Stimulated activated CD8-positive, alpha-beta memory T cell treated with anti-CD3 and anti-CD28 coated beads, Interleukin-4, amount 100 ng/mL, for 48 hours (primary cell): ENCODE measurements around the gene BHLHA15.

Experiments used
- DNase-seq: peaks from one replicate; pipeline ENCODE4 v3.0.0-alpha.2; 2020

BHLHA15 gene

GRCh38 chr7:98250789-98251188 lies 39.5 kb downstream of the BHLHA15 start:
- DNase-seq = peak; percentile 62

DNA sequence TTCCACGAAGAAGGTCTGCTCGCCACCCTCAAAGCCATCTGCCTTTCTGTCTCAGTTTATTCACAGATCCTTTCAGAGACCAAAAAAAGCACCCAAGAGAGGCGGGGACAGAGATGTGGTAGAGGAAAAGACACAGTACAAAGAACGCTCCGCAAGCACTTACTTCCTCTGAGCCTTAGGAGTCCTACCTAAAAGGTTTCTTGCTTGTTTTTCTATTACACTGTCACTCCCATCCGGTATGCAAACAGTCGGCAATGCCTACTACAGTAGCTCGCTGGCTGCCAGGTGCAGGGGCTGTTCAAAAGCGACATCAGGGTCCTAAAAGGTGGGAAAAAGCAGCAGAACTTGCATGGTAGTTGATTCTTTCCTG lies 40.0 kb downstream of the BHLHA15 start:
- no peak for DNase-seq

GRCh38 chr7:98251601-98252424 lies 40.6 kb downstream of the BHLHA15 start, which contains the start of gene TECPR1:
TECPR1 (minus strand) TSS chr7:98252232; CDS start chr7:98246146, 6,086 bp downstream.
- DNase-seq = peak; percentile 91

DNA sequence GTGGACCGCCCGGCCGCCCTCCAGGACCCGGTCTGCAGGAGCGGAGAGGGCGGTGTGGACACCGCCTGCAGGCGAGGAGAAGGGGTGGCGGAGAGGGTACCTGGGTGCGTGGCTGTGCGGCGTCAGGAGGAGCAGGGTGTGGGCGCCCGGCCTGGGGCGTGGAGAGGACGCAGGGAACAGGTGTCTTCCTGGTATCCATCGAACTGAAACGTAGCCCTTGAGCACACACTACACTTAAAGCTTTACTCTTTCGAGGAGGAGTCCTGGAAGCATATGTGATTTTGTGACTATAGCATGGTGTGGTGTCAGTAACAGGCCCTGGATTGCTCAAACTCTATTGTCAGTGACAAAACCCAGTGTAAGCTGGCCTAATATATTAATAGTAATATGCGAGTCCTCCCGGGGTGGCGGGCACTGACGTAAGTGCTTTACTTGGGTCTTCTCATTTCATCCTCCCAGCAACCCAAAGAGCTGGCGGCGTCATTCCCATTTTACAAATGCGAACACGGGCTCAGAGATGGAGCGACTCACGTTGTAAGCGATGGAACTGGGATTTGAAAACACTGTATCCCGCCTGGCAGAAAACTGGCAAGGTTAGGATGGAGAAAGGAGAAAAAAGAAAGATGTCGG lies 41.3 kb downstream of the BHLHA15 start:
- no peak for DNase-seq

GRCh38 chr7:98254516-98254915 lies 43.3 kb downstream of the BHLHA15 start:
- DNase-seq = no peak

- peak; percentile 26 for DNase-seq
Observed at GRCh38 chr7:98254951-98255610, 43.8 kb downstream of the BHLHA15 start.

- no peak for DNase-seq
Observed at GRCh38 chr7:98256431-98256830, 45.2 kb downstream of the BHLHA15 start.

DNA sequence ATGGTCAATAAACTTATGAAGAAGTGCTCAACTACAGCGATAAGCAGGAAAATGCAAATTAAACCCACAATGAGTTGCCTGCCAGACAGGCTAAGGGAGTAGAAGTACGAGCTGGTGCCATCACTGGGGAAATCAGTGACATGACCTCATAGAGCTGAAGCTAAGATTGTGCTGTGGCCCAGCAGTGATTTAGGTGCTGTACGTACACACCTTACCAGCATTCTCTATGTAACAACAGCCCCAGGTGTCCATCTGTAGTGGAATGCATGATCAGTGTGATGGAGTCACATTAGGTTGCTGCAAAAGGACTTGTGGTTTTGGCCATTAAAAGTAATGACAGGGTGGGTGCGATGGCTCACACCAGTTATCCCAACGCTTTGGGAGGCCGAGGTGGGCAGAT lies 46.5 kb downstream of the BHLHA15 start:
- DNase-seq = no peak
